GM12878 (cell line): Measurements from ENCODE around the gene TMEM201. TPM values are rescaled to one million over a fixed set of nuclear protein-coding genes. Genes with fewer than 3 reads are reported as not detected.
A peak's percentile ranks its signal among the peaks of the same experiment; 100 is the strongest.

Experiments
- ATAC-seq: fragments of 200-7000 bp; cut with Tn5 transposase; 3 replicates; pipeline ENCODE4 v1.9.1; 2020; ENCODE audit warnings: mild to moderate bottlenecking, moderate library complexity
- BruUV-seq: library from RNA; stranded (reverse); fragments of 400-500 nt; replicated peaks from 2 replicates; lab custom pipeline; 2021; lab: Mats Ljungman, UMichigan
- CTCF ChIA-PET: fragments of 300-600 bp; sonication (Branson Sonifier 250); formaldehyde crosslinking; extraction: SDS; loops from one replicate; lab custom pipeline; 2021; ENCODE audit warnings: inconsistent platforms; lab: Yijun Ruan, JAX
- POLR2A ChIA-PET: fragments of 350-600 bp; formaldehyde crosslinking; extraction: SDS; loops from one replicate; lab custom pipeline; 2021; ENCODE audit warnings: inconsistent platforms; lab: Charles Lee
- RAD21 ChIA-PET: fragments of 300-600 bp; sonication (Branson Sonifier 250); formaldehyde crosslinking; loops from one replicate; lab custom pipeline; 2023; ENCODE audit warnings: antibody characterized with exemption; ENCODE audit not compliant: unreplicated experiment; lab: Charles Lee
- SMC1A ChIA-PET: fragments of 300-600 bp; sonication (Branson Sonifier 250); formaldehyde crosslinking; loops from one replicate; lab custom pipeline; 2023; ENCODE audit not compliant: unreplicated experiment, uncharacterized antibody; lab: Charles Lee
- DNase-seq: peaks from one replicate; pipeline ENCODE4 v3.0.0-alpha.2; 2011; ENCODE audit warnings: low read depth, low spot score
- FAIRE-seq: peaks from 3 replicates; lab custom pipeline; 2011; peaks lifted over from hg19 to GRCh38; lab: Jason Lieb, UNC
- H2AFZ ChIP-seq: 2 replicates; pipeline ENCODE4 v1.6.0; 2011; ENCODE audit warnings: low read depth, low read length, control low read depth; ENCODE audit not compliant: control insufficient read depth
- H3K27ac ChIP-seq: 2 replicates; pipeline ENCODE4 v1.5.1; 2011; ENCODE audit warnings: control low read depth; ENCODE audit not compliant: control insufficient read depth, insufficient read depth
- H3K27me3 ChIP-seq, 2 experiments: replicated peaks in 1 of 2; 2 replicates each; pipeline versions ENCODE4 v1.6.0 to v1.6.1; 2011; ENCODE audit warnings: low read length in 1 of 2; ENCODE audit not compliant: control insufficient read depth in 2 of 2, insufficient read depth in 2 of 2
- H3K36me3 ChIP-seq, 2 experiments: 2 replicates each; pipeline ENCODE4 v1.5.1; 2011; ENCODE audit warnings: low read length in 1 of 2; ENCODE audit not compliant: control insufficient read depth in 2 of 2, insufficient read depth in 2 of 2
- H3K4me1 ChIP-seq: 2 replicates; pipeline ENCODE4 v1.6.1; 2011; ENCODE audit warnings: mild to moderate bottlenecking, low read length, moderate library complexity, mixed read lengths; ENCODE audit not compliant: control insufficient read depth, insufficient read depth
- H3K4me2 ChIP-seq: 2 replicates; pipeline ENCODE4 v1.6.0; 2011; ENCODE audit warnings: control low read depth; ENCODE audit not compliant: control insufficient read depth, insufficient read depth
- H3K4me3 ChIP-seq: fragments of 200-600 bp; sonication (generic); 2 replicates; pipeline ENCODE4 v1.5.1; 2016
- H3K79me2 ChIP-seq: 2 replicates; pipeline ENCODE4 v1.6.0; 2011; ENCODE audit warnings: low read length; ENCODE audit not compliant: control insufficient read depth, insufficient read depth
- H3K9ac ChIP-seq: 2 replicates; pipeline ENCODE4 v1.8.0; 2011; ENCODE audit warnings: low read length, control low read depth, mixed read lengths; ENCODE audit not compliant: control insufficient read depth, insufficient read depth
- H3K9me3 ChIP-seq: replicated peaks from 3 replicates; pipeline ENCODE4 v1.5.1; 2011; ENCODE audit warnings: mild to moderate bottlenecking, low read length; ENCODE audit not compliant: control insufficient read depth, insufficient read depth
- H4K20me1 ChIP-seq: 2 replicates; pipeline ENCODE4 v1.6.0; 2011; ENCODE audit not compliant: control insufficient read depth, insufficient read depth
- IKZF1 ChIP-seq: fragments of 450-650 bp; conservative IDR thresholded peaks from 2 replicates; pipeline ENCODE4 v1.6.1; 2017; ENCODE audit warnings: antibody characterized with exemption, mild to moderate bottlenecking
- IKZF2 ChIP-seq, 2 experiments: fragments of 450-650 bp; IDR thresholded peaks; 2 replicates each; pipeline ENCODE4 v1.6.1; 2017; ENCODE audit warnings: mild to moderate bottlenecking in 2 of 2, moderate library complexity in 2 of 2
- MEF2A ChIP-seq: IDR thresholded peaks from 2 replicates; pipeline ENCODE4 v1.6.1; 2011; ENCODE audit warnings: low read depth, mild to moderate bottlenecking, low read length, moderate library complexity; ENCODE audit not compliant: insufficient read depth
- MTA2 ChIP-seq: fragments of 450-650 bp; IDR thresholded peaks from 2 replicates; pipeline ENCODE4 v1.6.1; 2016; ENCODE audit warnings: low read depth, mild to moderate bottlenecking, moderate library complexity
- MXI1 ChIP-seq: fragments of 150-350 bp; IDR thresholded peaks from 2 replicates; pipeline ENCODE4 v1.6.1; 2011; ENCODE audit warnings: low read depth, mild to moderate bottlenecking, inconsistent platforms, low read length, improper control_type of control experiment
- NR2F1 ChIP-seq: fragments of 450-650 bp; conservative IDR thresholded peaks from 2 replicates; pipeline ENCODE4 v1.6.1; 2017; ENCODE audit warnings: mild to moderate bottlenecking
- PAX5 ChIP-seq: IDR thresholded peaks from 2 replicates; pipeline ENCODE4 v1.6.1; 2011; ENCODE audit warnings: low read depth, low read length, borderline replicate concordance
- PML ChIP-seq: IDR thresholded peaks from 2 replicates; pipeline ENCODE4 v1.6.1; 2012; ENCODE audit warnings: low read length, inconsistent platforms
- POU2F2 ChIP-seq: IDR thresholded peaks from 3 replicates; pipeline ENCODE4 v1.6.1; 2011; ENCODE audit warnings: low read depth, mild to moderate bottlenecking, low read length, borderline replicate concordance
- RAD21 ChIP-seq: IDR thresholded peaks from 2 replicates; pipeline ENCODE4 v1.6.1; 2011; ENCODE audit warnings: mild to moderate bottlenecking, low read depth, low read length, moderate library complexity; ENCODE audit not compliant: insufficient read depth
- RCOR1 ChIP-seq: conservative IDR thresholded peaks from 2 replicates; pipeline ENCODE4 v1.6.1; 2012; ENCODE audit warnings: low read depth, low read length, improper control_type of control experiment
- TCF7 ChIP-seq: IDR thresholded peaks from 2 replicates; pipeline ENCODE4 v1.6.1; 2014; ENCODE audit warnings: antibody characterized with exemption, borderline replicate concordance
- ZNF384 ChIP-seq: IDR thresholded peaks from 2 replicates; pipeline ENCODE4 v1.6.1; 2012; ENCODE audit warnings: low read depth, mild to moderate bottlenecking, low read length, improper control_type of control experiment, borderline replicate concordance
- WGBS: methylation state at CpG from one replicate; pipeline ENCODE4 v1.1.6; 2016; ENCODE audit warnings: low lambda C conversion rate; ENCODE audit not compliant: insufficient replicate concordance, insufficient coverage; ENCODE audit errors: missing lambda C conversion rate; 5-methylcytosine and 5-hydroxymethylcytosine counted together
- in situ Hi-C: fragments of 300-500 bp; cut with MboI; formaldehyde crosslinking; loops from 9 replicates; pipeline ENCODE4 v1.14.3; 2018; ENCODE audit warnings: mixed read lengths
- intact Hi-C: fragments of 100-400 bp; cut with micrococcal nuclease; formaldehyde crosslinking; loops from one replicate; pipeline ENCODE4 v1.14.2; 2022; ENCODE audit not compliant: unreplicated experiment
- polyA plus RNA-seq, 11 experiments: library from polyadenylated mRNA; depleted of rRNA in 4 of 11; unstranded in 6 of 11; stranded (reverse) in 5 of 11; fragments of >200 nt; fragmentation: Nextera tagmentation in 4 of 11; fragmentation: Illumina TruSeq in 1 of 11; extraction: Ambion mirVana in 4 of 11; extraction: Trizol in 1 of 11; gene quantifications; 1 replicate in 1 of 11; 2 replicates in 10 of 11; pipeline versions ENCODE4 v1.2.1 to v1.2.3, GENCODE V29; 2011 to 2016; ENCODE audit warnings: inconsistent platforms in 2 of 11, missing spikeins in 2 of 11, low read depth in 1 of 11
- total RNA-seq, 4 experiments: library from RNA; depleted of rRNA in 3 of 4; stranded (reverse); fragments of >200 nt in 3 of 4; fragmentation: Illumina TruSeq in 1 of 4; extraction: Trizol in 1 of 4; gene quantifications; 2 replicates each; pipeline versions ENCODE4 v1.2.1 to v1.2.3, GENCODE V29; 2013 to 2021
- TF ChIP-seq, protein P1 (sequence below): fragments of 450-650 bp; IDR thresholded peaks from 2 replicates; pipeline ENCODE4 v1.6.1; 2016; ENCODE audit warnings: mild to moderate bottlenecking, moderate library complexity, borderline replicate concordance
- TF ChIP-seq, protein P2 (sequence below): fragments of 450-650 bp; IDR thresholded peaks from 2 replicates; pipeline ENCODE4 v1.6.1; 2017; ENCODE audit warnings: antibody characterized with exemption, mild to moderate bottlenecking, moderate library complexity

Gene TMEM201
- total and polyA plus RNA-seq, 10 of the 15 experiments (the other 5 are each of a cell fraction or from before 2014, with no cell fraction given): 0.13 to 26.6 (median 6.1) TPM

DNA sequence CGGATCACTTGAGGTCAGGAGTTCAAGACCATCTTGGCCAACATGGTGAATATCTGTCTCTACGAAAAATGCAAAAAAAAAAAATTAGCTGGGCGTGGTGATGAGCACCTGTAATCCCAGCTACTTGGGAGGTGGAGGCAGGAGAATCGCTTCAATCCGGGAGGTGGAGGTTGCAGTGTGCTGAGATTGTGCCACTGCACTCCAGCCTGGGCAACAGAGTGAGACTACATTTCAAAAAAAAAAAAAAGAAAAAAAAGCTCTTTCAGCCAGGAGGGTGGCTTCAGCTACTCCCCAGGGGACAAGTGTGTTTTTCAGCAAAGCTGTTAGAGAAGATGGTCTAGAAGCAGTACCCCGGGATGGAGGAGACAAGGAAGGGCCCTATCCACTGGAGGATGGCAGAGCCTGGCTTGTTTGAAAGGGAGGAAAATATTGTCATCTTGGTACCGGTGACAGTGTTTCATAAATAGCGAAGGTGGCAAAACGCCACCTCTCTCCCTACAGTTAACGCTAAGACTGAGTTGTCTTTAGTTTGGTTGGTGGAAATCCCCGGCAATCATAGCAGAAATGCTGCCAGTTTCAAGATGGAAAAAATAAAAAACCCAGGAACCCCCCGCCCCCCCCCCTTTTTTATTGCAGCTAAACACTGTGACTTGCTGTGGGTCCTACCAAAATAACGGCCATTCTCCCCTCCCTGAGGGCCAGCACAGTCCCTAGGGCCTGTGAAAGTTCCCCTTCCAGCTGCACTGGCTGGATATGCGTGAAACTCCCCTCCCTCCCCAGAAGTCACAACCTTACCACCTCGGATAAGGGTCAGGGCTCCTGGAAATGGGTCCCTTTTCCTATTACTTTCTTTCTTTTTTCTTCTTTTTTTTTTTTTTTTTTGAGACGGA, 66.4 kb downstream of the TMEM201 start:
- H3K9ac ChIP-seq: peak overlapping the region; percentile 81
- no peak for DNase-seq
- H3K79me2 ChIP-seq: peaks cover 95% of the 10 kb centered on the region
- peak overlapping the region; percentile 61 for H2AFZ ChIP-seq
- ATAC-seq: peak; percentile 45
- H3K4me1 ChIP-seq: peaks cover 19% of the 10 kb centered on the region
- peaks cover 1 to 2% of the 10 kb centered on the region in 2 experiments; a peak in 2 of 4 replicates for H3K36me3 ChIP-seq
- intact Hi-C loops: loop anchor here (1.0 to 2.0 kb wide), 2 partner anchors 26 to 34 kb away; no protein-coding TSS in a partner anchor
- no peak for FAIRE-seq
- peak overlapping the region; percentile 90 for H3K4me2 ChIP-seq
- ChIA-PET SMC1A (interaction anchor here (0.6 to 9.9 kb wide), 9 partner anchors 10 to 497 kb away, joined by 3 to 215 read pairs (median 4); no protein-coding TSS in a partner anchor), RAD21 (interaction anchor here (0.6 to 10.4 kb wide), 11 partner anchors 10 to 288 kb away, joined by 3 to 336 read pairs (median 4); partner anchors contain the start of genes LZIC and NMNAT1), POLR2A (interaction anchor here (0.6 to 11.0 kb wide), 16 partner anchors 11 to 1331 kb away, joined by 3 to 284 read pairs (median 4); no protein-coding TSS in a partner anchor), CTCF (interaction anchor here (0.7 to 12.0 kb wide), 7 partner anchors 10 to 289 kb away, joined by 3 to 203 read pairs (median 5); partner anchors contain the start of genes LZIC and NMNAT1)
- H3K27ac ChIP-seq: peak overlapping the region; percentile 89
- no peaks in the 10 kb centered on the region for H4K20me1 ChIP-seq
- BruUV-seq: TSS peak; percentile 37
- 1% methylated on average over 15 of the region's 16 CpGs for WGBS
- H3K9me3 ChIP-seq: no peaks in the 10 kb centered on the region
- in situ Hi-C loops: no loop called here
- peak overlapping the region; percentile 86 for H3K4me3 ChIP-seq
- no peaks in the 10 kb centered on the region for H3K27me3 ChIP-seq
- TF ChIP-seq POU2F2: peak; percentile 55; the same call in 2 of the 3 replicates
- TF ChIP-seq PML: 0 out of 2 replicates have a peak, but pooled peaks have one; percentile 5
- TF ChIP-seq, protein P1, sequence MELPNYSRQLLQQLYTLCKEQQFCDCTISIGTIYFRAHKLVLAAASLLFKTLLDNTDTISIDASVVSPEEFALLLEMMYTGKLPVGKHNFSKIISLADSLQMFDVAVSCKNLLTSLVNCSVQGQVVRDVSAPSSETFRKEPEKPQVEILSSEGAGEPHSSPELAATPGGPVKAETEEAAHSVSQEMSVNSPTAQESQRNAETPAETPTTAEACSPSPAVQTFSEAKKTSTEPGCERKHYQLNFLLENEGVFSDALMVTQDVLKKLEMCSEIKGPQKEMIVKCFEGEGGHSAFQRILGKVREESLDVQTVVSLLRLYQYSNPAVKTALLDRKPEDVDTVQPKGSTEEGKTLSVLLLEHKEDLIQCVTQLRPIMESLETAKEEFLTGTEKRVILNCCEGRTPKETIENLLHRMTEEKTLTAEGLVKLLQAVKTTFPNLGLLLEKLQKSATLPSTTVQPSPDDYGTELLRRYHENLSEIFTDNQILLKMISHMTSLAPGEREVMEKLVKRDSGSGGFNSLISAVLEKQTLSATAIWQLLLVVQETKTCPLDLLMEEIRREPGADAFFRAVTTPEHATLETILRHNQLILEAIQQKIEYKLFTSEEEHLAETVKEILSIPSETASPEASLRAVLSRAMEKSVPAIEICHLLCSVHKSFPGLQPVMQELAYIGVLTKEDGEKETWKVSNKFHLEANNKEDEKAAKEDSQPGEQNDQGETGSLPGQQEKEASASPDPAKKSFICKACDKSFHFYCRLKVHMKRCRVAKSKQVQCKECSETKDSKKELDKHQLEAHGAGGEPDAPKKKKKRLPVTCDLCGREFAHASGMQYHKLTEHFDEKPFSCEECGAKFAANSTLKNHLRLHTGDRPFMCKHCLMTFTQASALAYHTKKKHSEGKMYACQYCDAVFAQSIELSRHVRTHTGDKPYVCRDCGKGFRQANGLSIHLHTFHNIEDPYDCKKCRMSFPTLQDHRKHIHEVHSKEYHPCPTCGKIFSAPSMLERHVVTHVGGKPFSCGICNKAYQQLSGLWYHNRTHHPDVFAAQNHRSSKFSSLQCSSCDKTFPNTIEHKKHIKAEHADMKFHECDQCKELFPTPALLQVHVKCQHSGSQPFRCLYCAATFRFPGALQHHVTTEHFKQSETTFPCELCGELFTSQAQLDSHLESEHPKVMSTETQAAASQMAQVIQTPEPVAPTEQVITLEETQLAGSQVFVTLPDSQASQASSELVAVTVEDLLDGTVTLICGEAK: peak; percentile 36; the same call in 1 of the 2 replicates
- TF ChIP-seq, protein P2, sequence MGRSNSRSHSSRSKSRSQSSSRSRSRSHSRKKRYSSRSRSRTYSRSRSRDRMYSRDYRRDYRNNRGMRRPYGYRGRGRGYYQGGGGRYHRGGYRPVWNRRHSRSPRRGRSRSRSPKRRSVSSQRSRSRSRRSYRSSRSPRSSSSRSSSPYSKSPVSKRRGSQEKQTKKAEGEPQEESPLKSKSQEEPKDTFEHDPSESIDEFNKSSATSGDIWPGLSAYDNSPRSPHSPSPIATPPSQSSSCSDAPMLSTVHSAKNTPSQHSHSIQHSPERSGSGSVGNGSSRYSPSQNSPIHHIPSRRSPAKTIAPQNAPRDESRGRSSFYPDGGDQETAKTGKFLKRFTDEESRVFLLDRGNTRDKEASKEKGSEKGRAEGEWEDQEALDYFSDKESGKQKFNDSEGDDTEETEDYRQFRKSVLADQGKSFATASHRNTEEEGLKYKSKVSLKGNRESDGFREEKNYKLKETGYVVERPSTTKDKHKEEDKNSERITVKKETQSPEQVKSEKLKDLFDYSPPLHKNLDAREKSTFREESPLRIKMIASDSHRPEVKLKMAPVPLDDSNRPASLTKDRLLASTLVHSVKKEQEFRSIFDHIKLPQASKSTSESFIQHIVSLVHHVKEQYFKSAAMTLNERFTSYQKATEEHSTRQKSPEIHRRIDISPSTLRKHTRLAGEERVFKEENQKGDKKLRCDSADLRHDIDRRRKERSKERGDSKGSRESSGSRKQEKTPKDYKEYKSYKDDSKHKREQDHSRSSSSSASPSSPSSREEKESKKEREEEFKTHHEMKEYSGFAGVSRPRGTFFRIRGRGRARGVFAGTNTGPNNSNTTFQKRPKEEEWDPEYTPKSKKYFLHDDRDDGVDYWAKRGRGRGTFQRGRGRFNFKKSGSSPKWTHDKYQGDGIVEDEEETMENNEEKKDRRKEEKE: no peak
- peak; percentile 78; the same call in 1 of the 2 replicates for TF ChIP-seq NR2F1
- peak; percentile 29; the same call in 1 of the 2 replicates for TF ChIP-seq MXI1
- TF ChIP-seq RAD21: 0 out of 2 replicates have a peak, but pooled peaks have one; percentile 19
- TF ChIP-seq ZNF384: peak; percentile 69
- TF ChIP-seq RCOR1: peak; percentile 26; the same call in 1 of the 2 replicates
- TF ChIP-seq IKZF1: no peak; the same call in 1 of the 2 replicates
- TF ChIP-seq IKZF2 (IDR thresholded peaks at IDR 0.05): peak; percentile 58 to 64; a peak in 3 of 4 replicates
- peak; percentile 79 for TF ChIP-seq MEF2A
- TF ChIP-seq TCF7: peak; percentile 32; the same call in 1 of the 2 replicates
- no peak; the same call in 1 of the 2 replicates for TF ChIP-seq PAX5
- peak; percentile 42 for TF ChIP-seq MTA2
